PFSK-1 (cell line): ENCODE measurements around the gene DIP2A.

ENCODE experiments used
- FOXP2 ChIP-seq: optimal IDR thresholded peaks from 2 replicates; pipeline ENCODE3; 2011; ENCODE audit warnings: borderline replicate concordance, control low read depth, inconsistent platforms; ENCODE audit not compliant: insufficient read depth; ENCODE audit errors: extremely low read length, extremely low read depth
- POLR2AphosphoS5 ChIP-seq: IDR thresholded peaks from 2 replicates; pipeline ENCODE4 v1.6.1; 2012; ENCODE audit warnings: low read depth, mild to moderate bottlenecking, control low read depth, low read length, moderate library complexity
- SIN3A ChIP-seq: IDR thresholded peaks from 2 replicates; pipeline ENCODE4 v1.6.1; 2012; ENCODE audit warnings: mild to moderate bottlenecking, low read length, moderate library complexity, borderline replicate concordance; ENCODE audit not compliant: insufficient read depth
- TAF1 ChIP-seq: IDR thresholded peaks from 2 replicates; pipeline ENCODE4 v1.6.1; 2012; ENCODE audit warnings: low read length, control low read depth, borderline replicate concordance; ENCODE audit not compliant: insufficient read depth
- TF ChIP-seq, protein P1 (sequence below), 2 experiments: IDR thresholded peaks; 2 replicates each; pipeline versions ENCODE4 v1.6.1 to v1.8.0; 2011 to 2012; ENCODE audit warnings: low read depth in 2 of 2, low read length in 2 of 2, control low read depth in 1 of 2, inconsistent platforms in 1 of 2, mild to moderate bottlenecking in 1 of 2, moderate library complexity in 1 of 2; ENCODE audit not compliant: insufficient read depth in 1 of 2

The DIP2A gene

DNA sequence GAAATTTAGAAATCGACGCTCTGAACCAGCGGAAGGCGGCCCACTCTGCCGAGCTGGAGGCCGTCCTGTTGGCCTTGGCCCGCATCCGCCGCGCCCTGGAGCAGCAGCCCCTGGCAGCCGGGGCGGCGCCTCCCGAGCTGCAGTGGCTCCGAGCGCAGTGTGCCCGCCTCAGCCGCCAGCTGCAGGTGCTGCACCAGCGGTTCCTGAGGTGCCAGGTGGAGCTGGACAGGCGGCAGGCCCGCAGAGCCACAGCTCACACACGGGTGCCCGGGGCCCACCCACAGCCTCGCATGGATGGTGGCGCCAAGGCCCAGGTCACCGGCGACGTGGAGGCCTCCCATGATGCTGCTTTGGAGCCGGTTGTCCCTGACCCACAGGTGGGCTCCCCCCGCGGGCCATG lies 47.0 kb upstream of the DIP2A start:
- no peak for TF ChIP-seq FOXP2

DNA sequence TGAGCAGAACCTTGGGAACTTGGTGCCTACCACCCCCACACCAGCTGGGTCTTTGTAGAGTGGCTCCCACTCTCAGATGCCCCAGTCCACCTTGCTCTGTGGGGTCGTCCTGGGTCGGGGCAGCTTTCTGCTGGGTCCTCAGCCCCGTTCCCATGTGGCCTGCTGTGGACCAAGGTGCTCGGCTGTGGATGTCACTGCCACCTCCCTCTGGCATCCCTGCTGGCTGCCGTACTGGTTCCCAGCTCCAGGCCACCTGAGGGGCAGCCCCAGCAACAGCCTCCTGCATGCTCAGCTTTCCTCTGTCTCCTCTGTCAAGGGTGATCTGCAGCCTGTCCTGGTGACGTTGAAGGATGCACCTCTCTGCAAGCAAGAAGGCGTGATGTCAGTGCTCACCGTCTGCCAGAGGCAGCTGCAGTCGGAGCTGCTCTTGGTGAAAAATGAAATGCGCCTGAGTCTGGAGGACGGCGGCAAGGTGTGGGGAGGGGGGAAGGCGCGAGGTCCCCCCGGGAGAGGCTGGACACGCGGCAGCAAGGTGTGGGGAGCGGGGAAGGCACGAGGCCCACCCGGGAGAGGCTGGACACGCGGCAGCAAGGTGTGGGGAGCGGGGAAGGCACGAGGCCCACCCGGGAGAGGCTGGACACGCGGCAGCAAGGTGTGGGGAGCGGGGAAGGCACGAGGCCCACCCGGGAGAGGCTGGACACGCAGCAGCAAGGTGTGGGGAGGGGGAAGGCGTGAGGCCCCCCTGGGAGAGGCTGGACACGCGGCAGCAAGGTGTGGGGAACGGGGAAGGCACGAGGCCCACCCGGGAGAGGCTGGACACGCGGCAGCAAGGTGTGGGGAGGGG lies 45.9 kb upstream of the DIP2A start:
- TF ChIP-seq TAF1 (no peak), FOXP2 (no peak), SIN3A (no peak), POLR2AphosphoS5 (no peak)
- TF ChIP-seq, protein P1, sequence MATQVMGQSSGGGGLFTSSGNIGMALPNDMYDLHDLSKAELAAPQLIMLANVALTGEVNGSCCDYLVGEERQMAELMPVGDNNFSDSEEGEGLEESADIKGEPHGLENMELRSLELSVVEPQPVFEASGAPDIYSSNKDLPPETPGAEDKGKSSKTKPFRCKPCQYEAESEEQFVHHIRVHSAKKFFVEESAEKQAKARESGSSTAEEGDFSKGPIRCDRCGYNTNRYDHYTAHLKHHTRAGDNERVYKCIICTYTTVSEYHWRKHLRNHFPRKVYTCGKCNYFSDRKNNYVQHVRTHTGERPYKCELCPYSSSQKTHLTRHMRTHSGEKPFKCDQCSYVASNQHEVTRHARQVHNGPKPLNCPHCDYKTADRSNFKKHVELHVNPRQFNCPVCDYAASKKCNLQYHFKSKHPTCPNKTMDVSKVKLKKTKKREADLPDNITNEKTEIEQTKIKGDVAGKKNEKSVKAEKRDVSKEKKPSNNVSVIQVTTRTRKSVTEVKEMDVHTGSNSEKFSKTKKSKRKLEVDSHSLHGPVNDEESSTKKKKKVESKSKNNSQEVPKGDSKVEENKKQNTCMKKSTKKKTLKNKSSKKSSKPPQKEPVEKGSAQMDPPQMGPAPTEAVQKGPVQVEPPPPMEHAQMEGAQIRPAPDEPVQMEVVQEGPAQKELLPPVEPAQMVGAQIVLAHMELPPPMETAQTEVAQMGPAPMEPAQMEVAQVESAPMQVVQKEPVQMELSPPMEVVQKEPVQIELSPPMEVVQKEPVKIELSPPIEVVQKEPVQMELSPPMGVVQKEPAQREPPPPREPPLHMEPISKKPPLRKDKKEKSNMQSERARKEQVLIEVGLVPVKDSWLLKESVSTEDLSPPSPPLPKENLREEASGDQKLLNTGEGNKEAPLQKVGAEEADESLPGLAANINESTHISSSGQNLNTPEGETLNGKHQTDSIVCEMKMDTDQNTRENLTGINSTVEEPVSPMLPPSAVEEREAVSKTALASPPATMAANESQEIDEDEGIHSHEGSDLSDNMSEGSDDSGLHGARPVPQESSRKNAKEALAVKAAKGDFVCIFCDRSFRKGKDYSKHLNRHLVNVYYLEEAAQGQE (IDR thresholded peaks at IDR 0.05; ENCODE audit: insufficient read depth in 1 of 2, low read depth in 2 of 2, low read length in 2 of 2) = no peak

GRCh38 chr21:46413365-46413696 lies 45.4 kb upstream of the DIP2A start:
- no peak for TF ChIP-seq SIN3A
- no peak for TF ChIP-seq TAF1
- no peak for TF ChIP-seq POLR2AphosphoS5
- TF ChIP-seq, protein P1 (IDR thresholded peaks at IDR 0.05; ENCODE audit: insufficient read depth in 1 of 2, low read depth in 2 of 2, low read length in 2 of 2) = no peak
- no peak for TF ChIP-seq FOXP2

DNA sequence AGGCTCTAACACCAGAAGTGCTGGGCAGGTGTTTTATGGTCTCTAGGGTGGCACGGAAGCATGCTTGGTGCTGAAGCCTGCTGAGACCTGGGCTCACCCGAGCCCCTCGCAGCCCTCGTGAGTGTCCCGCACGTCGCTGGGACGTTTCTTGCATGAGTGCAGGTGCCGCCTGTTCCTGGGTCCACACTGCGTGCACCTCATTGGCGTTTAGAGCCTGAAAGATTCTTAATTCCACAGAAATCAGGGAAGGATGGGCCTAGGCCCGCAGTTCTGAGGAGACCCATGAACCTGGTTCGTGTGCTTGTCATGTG lies 43.8 kb upstream of the DIP2A start:
- TF ChIP-seq FOXP2 = no peak
- TF ChIP-seq POLR2AphosphoS5 = no peak

- no peak for TF ChIP-seq TAF1
- no peak for TF ChIP-seq SIN3A
- TF ChIP-seq, protein P1 (IDR thresholded peaks at IDR 0.05; ENCODE audit: insufficient read depth in 1 of 2, low read depth in 2 of 2, low read length in 2 of 2) = no peak
- TF ChIP-seq FOXP2 = no peak
- no peak for TF ChIP-seq POLR2AphosphoS5
Measured at GRCh38 chr21:46416551-46416950, 42.1 kb upstream of the DIP2A start.

DNA sequence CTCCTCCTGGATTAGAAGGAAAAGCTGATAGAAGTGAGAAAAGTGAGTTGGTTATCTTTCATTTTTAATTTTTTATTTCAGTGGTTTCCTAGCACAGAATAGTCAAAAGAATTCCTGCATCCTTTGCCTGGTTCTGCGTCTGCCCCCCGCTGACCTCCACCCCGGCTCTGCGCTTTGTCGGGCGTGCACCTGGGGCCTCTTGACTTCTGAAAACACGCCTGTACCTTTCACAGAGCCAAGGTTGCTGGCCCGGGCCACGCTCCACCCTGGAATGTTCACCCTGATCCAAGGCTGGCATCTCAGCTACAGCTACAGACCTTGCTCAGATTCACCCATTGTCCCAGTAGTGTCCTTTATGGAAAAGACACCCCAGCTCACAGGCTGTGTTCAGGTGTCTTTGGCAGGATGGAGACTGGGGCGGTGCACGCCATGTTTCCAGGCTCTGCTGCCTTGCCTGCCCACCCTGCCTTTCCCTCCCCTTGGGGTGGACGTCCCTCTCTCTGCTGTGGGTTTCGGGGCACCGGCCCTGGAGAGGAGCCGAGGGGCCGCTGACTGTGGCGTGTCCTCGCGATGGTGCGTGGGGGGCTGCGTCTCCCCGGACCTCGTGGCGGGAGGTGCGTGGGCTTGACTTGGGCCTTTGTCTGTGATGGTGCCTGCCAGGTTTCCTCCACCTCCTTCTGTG lies 40.3 kb upstream of the DIP2A start:
- TF ChIP-seq FOXP2 (no peak), POLR2AphosphoS5 (no peak), SIN3A (no peak), TAF1 (no peak)
- TF ChIP-seq, protein P1 (IDR thresholded peaks at IDR 0.05; ENCODE audit: insufficient read depth in 1 of 2, low read depth in 2 of 2, low read length in 2 of 2) = no peak
